Endothelial cell of umbilical vein (primary cell): Measurements from ENCODE around the gene ZBP1. TPM values are rescaled to one million over a fixed set of nuclear protein-coding genes. Genes with fewer than 3 reads are reported as not detected.

Experiments
- BruUV-seq: library from RNA; stranded (reverse); fragments of 400-500 nt; replicated peaks from 2 replicates; lab custom pipeline; 2021; lab: Mats Ljungman, UMichigan
- CTCF ChIA-PET: fragments of 300-600, 350-600 bp; sonication (Branson Sonifier 250); formaldehyde crosslinking; loops from one replicate; lab custom pipeline; 2021; ENCODE audit warnings: antibody characterized with exemption, inconsistent platforms; lab: Charles Lee
- POLR2A ChIA-PET: fragments of 300-600, 350-600 bp; sonication (Branson Sonifier 250); formaldehyde crosslinking; loops from one replicate; lab custom pipeline; 2021; ENCODE audit warnings: antibody characterized with exemption, inconsistent platforms; lab: Charles Lee
- DNase-seq: peaks from one replicate; pipeline ENCODE4 v3.0.0-alpha.2; 2011; ENCODE audit warnings: low read depth, low spot score
- FAIRE-seq: peaks from 2 replicates; lab custom pipeline; 2011; peaks lifted over from hg19 to GRCh38; lab: Jason Lieb, UNC
- H2AFZ ChIP-seq: 2 replicates; pipeline ENCODE4 v1.6.0; 2012; ENCODE audit warnings: low read depth, low read length, control low read depth, inconsistent platforms
- H3K27ac ChIP-seq: 2 replicates; pipeline ENCODE4 v1.5.1; 2011; ENCODE audit warnings: low read depth, mild to moderate bottlenecking, control low read depth, low read length, moderate library complexity; ENCODE audit not compliant: insufficient read depth
- H3K27me3 ChIP-seq, 2 experiments: 2 replicates each; pipeline versions ENCODE4 v1.6.0 to v1.6.1; 2011; ENCODE audit warnings: low read length in 2 of 2, mixed read lengths in 1 of 2; ENCODE audit not compliant: control insufficient read depth in 2 of 2, insufficient read depth in 2 of 2
- H3K36me3 ChIP-seq, 2 experiments: 2 replicates in 1 of 2; 3 replicates in 1 of 2; pipeline ENCODE4 v1.5.1; 2011; ENCODE audit warnings: low read length in 2 of 2, mild to moderate bottlenecking in 1 of 2, moderate library complexity in 1 of 2; ENCODE audit not compliant: control insufficient read depth in 2 of 2, insufficient read depth in 2 of 2; ENCODE audit errors: extremely low read depth in 1 of 2
- H3K4me1 ChIP-seq: 3 replicates; pipeline ENCODE4 v1.5.1; 2011; ENCODE audit warnings: mild to moderate bottlenecking, low read length; ENCODE audit not compliant: control insufficient read depth, insufficient read depth; ENCODE audit errors: extremely low read depth
- H3K4me2 ChIP-seq: 2 replicates; pipeline ENCODE4 v1.6.1; 2011; ENCODE audit warnings: low read length, control low read depth, mixed read lengths; ENCODE audit not compliant: insufficient read depth
- H3K4me3 ChIP-seq, 3 experiments: fragments of 200-600 bp in 1 of 3; sonication (generic), shearing (Covaris generic) in 1 of 3; replicated peaks in 1 of 3; 2 replicates each; pipeline ENCODE4 v1.5.1; 2011 to 2016; ENCODE audit warnings: control low read depth in 3 of 3, low read length in 3 of 3, mild to moderate bottlenecking in 2 of 3, inconsistent platforms in 1 of 3, low read depth in 1 of 3, moderate library complexity in 1 of 3; ENCODE audit not compliant: insufficient read depth in 1 of 3
- H3K79me2 ChIP-seq: 2 replicates; pipeline ENCODE4 v1.6.0; 2012; ENCODE audit warnings: low read length, inconsistent platforms; ENCODE audit not compliant: control insufficient read depth, insufficient read depth
- H3K9ac ChIP-seq: replicated peaks from 2 replicates; pipeline ENCODE3; 2011; ENCODE audit warnings: low read length, control low read depth; ENCODE audit not compliant: insufficient read depth; ENCODE audit errors: extremely low read depth
- H3K9me1 ChIP-seq: replicated peaks from 3 replicates; pipeline ENCODE4 v1.6.0; 2011; ENCODE audit warnings: mild to moderate bottlenecking, low read length; ENCODE audit not compliant: control insufficient read depth, insufficient read depth; ENCODE audit errors: extremely low read depth
- H3K9me3 ChIP-seq: replicated peaks from 2 replicates; pipeline ENCODE4 v1.5.1; 2012; ENCODE audit warnings: low read length, inconsistent platforms; ENCODE audit not compliant: control insufficient read depth, insufficient read depth
- H4K20me1 ChIP-seq: replicated peaks from 2 replicates; pipeline ENCODE3; 2011; ENCODE audit warnings: mild to moderate bottlenecking, low read length; ENCODE audit not compliant: control insufficient read depth, insufficient read depth; ENCODE audit errors: extremely low read depth
- CTCF ChIP-seq, 2 donors: IDR thresholded peaks; 1 replicate in 1 of 2; 2 replicates in 1 of 2; pipeline ENCODE4 v1.5.1; 2011; ENCODE audit warnings: low read length in 2 of 2, mild to moderate bottlenecking in 2 of 2, moderate library complexity in 2 of 2, control low read depth in 1 of 2, inconsistent platforms in 1 of 2, low read depth in 1 of 2; ENCODE audit not compliant: insufficient read depth in 1 of 2; ENCODE audit errors: extremely low read depth in 1 of 2
- EZH2 ChIP-seq: IDR thresholded peaks from 2 replicates; pipeline ENCODE4 v1.6.1; 2012; ENCODE audit warnings: borderline replicate concordance, low read depth, mild to moderate bottlenecking, moderate library complexity, low read length, inconsistent platforms; ENCODE audit not compliant: severe bottlenecking
- FOS ChIP-seq: IDR thresholded peaks from 2 replicates; pipeline ENCODE4 v1.6.1; 2011; ENCODE audit warnings: mild to moderate bottlenecking, low read length, moderate library complexity, borderline replicate concordance; ENCODE audit not compliant: insufficient read depth
- GATA2 ChIP-seq: IDR thresholded peaks from 2 replicates; pipeline ENCODE4 v1.7.0; 2011; ENCODE audit warnings: low read depth, mild to moderate bottlenecking, moderate library complexity, mixed read lengths, low read length; ENCODE audit not compliant: insufficient read length, insufficient read depth
- JUN ChIP-seq: IDR thresholded peaks from 2 replicates; pipeline ENCODE4 v1.6.1; 2011; ENCODE audit warnings: borderline replicate concordance, low read depth; ENCODE audit not compliant: insufficient read length, insufficient read depth
- MAX ChIP-seq: IDR thresholded peaks from 2 replicates; pipeline ENCODE4 v1.6.1; 2011; ENCODE audit not compliant: insufficient read depth, insufficient read length
- MYC ChIP-seq: IDR thresholded peaks from one replicate; pipeline ENCODE4 v1.6.1; 2011; ENCODE audit warnings: mild to moderate bottlenecking, low read depth, low read length
- POLR2A ChIP-seq: IDR thresholded peaks from 2 replicates; pipeline ENCODE4 v1.6.1; 2012; ENCODE audit warnings: low read depth, mild to moderate bottlenecking, control low read depth, low read length
- POLR2AphosphoS5 ChIP-seq: IDR thresholded peaks from 2 replicates; pipeline ENCODE4 v1.6.1; 2012; ENCODE audit warnings: low read depth, mild to moderate bottlenecking, control low read depth, low read length, moderate library complexity; ENCODE audit not compliant: insufficient read depth
- dilution Hi-C: fragments of 300-500 bp; cut with MboI; formaldehyde crosslinking; loops from one replicate; pipeline ENCODE4 v1.15.0; 2019; ENCODE audit warnings: low sequenced_read_pairs; ENCODE audit not compliant: extremely low pct_ligation_motif_present
- intact Hi-C: fragments of 100-400 bp; cut with micrococcal nuclease; formaldehyde crosslinking; loops from one replicate; pipeline ENCODE4 v1.10.0; 2022
- polyA plus RNA-seq, 4 experiments: library from polyadenylated mRNA; depleted of rRNA in 3 of 4; stranded (reverse) in 3 of 4; unstranded in 1 of 4; fragments of >200 nt; gene quantifications; 2 replicates each; pipeline versions ENCODE4 v1.2.1 to v1.2.3, GENCODE V29; 2011 to 2012; ENCODE audit warnings: missing spikeins in 1 of 4
- total RNA-seq: library from RNA; stranded (reverse); gene quantifications from 2 replicates; pipeline ENCODE4 v1.2.3, GENCODE V29; 2021

ZBP1 gene
- total and polyA plus RNA-seq, 2 donors (not counting 3 experiments of a cell fraction or from before 2014, with no cell fraction given) = not detected

- BruUV-seq = no TSS peak
- Histone ChIP-seq H3K79me2 (no peaks in the 10 kb centered on the region), H3K9me3 (no peaks in the 10 kb centered on the region), H3K27me3 (no peaks in the 10 kb centered on the region), H3K9me1 (no peaks in the 10 kb centered on the region), H2AFZ (no peak overlapping the region), H3K4me2 (no peak overlapping the region), H3K4me3 (no peak overlapping the region), H3K27ac (no peak overlapping the region), H3K4me1 (no peaks in the 10 kb centered on the region), H3K9ac (no peak overlapping the region), H3K36me3 (no peaks in the 10 kb centered on the region), H4K20me1 (no peaks in the 10 kb centered on the region)
- DNase-seq = no peak
- dilution Hi-C loops = no loop called here
- POLR2A ChIA-PET = no interaction called here
- CTCF ChIA-PET = interaction anchor here (1.4 to 1.8 kb wide), 3 partner anchors 14 to 33 kb away, joined by 3 to 5 read pairs (median 3); no protein-coding TSS in a partner anchor
- TF ChIP-seq POLR2A = no peak
- no peak for TF ChIP-seq POLR2AphosphoS5
- TF ChIP-seq MAX = no peak
- TF ChIP-seq EZH2 = no peak
- no peak for TF ChIP-seq JUN
- no peak for TF ChIP-seq MYC
- TF ChIP-seq GATA2 = no peak
- TF ChIP-seq CTCF (IDR thresholded peaks at IDR 0.05; ENCODE audit: extremely low read depth in 1 of 2, insufficient read depth in 1 of 2, low read depth in 1 of 2, low read length in 2 of 2) = no peak
- TF ChIP-seq FOS = no peak
- intact Hi-C loops = no loop called here
- FAIRE-seq = no peak
Observed at GRCh38 chr20:57568088-57568896, 51.9 kb downstream of the ZBP1 start.
